ENCODE measurements around the gene SH2D3A. TPM values are rescaled to one million over a fixed set of nuclear protein-coding genes. Genes with fewer than 3 reads are reported as not detected.

The SH2D3A gene
- total RNA-seq, 2 experiments from 2014 or later: 39.2 to 41.3 TPM

DNA sequence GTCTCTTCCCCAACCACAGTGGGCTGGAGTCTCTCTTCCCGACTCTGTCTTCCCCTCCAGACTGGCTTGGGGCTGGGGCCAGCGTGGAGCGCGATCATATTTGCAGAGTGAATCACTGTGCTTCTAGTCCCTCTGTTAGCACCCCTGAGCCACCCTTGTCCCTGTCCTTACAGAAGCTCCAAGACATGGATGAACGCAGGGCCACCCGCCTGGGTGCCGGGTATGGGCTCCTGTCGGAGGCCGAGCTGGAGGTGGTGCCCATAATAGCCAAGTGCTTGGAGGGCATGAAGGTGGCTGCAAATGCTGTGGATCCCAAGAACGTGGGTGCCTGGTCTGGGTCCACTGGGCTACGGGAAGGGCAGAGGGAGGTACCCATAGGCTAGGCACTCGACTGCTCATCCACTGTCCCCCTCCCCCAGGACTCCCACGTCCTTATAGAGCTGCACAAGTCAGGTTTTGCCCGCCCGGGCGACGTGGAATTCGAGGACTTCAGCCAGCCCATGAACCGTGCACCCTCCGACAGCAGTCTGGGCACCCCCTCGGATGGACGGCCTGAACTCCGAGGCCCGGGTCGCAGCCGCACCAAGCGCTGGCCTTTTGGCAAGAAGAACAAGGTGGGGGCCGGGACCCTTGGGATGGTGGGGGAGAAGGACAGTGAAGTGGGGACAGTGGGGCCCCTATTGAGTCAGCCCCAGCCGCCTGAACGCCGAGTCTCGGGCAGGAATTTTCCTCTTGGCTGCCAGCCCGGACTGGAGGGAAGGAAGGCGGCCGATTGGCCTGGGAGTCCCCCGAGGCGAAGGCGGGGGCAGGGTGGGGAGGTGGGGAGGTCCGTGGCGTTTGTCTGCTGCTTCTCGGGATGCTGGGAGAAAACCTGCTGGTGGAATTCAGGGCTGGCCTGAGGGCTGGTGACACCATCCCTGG lies 22.6 kb downstream of the SH2D3A start:
- Histone ChIP-seq H3K36me3 (ENCODE audit: insufficient read depth, low read length) (peaks cover 36% of the 10 kb centered on the region), H3K27me3 (ENCODE audit: control insufficient read depth in 1 of 2, insufficient read depth in 2 of 2, low read length in 2 of 2) (no peaks in the 10 kb centered on the region), H3K9me3 (ENCODE audit: control insufficient read depth in 1 of 2, insufficient read depth in 1 of 2, low read length in 2 of 2) (no peaks in the 10 kb centered on the region), H3K4me3 (ENCODE audit: low read length) (no peak overlapping the region), H3K4me1 (ENCODE audit: insufficient read depth, low read length) (peaks cover 18% of the 10 kb centered on the region), H3K27ac (ENCODE audit: low read depth in 1 of 2, low read length in 2 of 2) (no peak overlapping the region)
- TF ChIP-seq CTCF (IDR thresholded peaks at IDR 0.05): no peak
- peaks cover 14% of the 10 kb centered on the region for H3K4me1 Mint-ChIP-seq (ENCODE audit: low read depth)
- POLR2A ChIA-PET: no interaction called here
- no peaks in the 10 kb centered on the region for H3K27me3 Mint-ChIP-seq
- no peak for DNase-seq
- H3K36me3 Mint-ChIP-seq (ENCODE audit: low read depth): peaks cover 58% of the 10 kb centered on the region
- H3K27ac Mint-ChIP-seq: no peak overlapping the region
- ATAC-seq (ENCODE audit: poor library complexity): no peak
- intact Hi-C loops (cut with DNase I, micrococcal nuclease): no loop called here
- H3K4me3 Mint-ChIP-seq: peak overlapping the region; percentile 50
- H3K9me3 Mint-ChIP-seq: no peaks in the 10 kb centered on the region
- CTCF ChIA-PET: no interaction called here

- ChIA-PET CTCF (no interaction called here), POLR2A (no interaction called here)
- Mint-ChIP-seq H3K4me1 (ENCODE audit: low read depth) (peaks cover 21% of the 10 kb centered on the region), H3K36me3 (ENCODE audit: low read depth) (peaks cover 50% of the 10 kb centered on the region), H3K4me3 (peak overlapping the region; percentile 50), H3K27ac (no peak overlapping the region), H3K9me3 (no peaks in the 10 kb centered on the region), H3K27me3 (no peaks in the 10 kb centered on the region)
- H3K27ac ChIP-seq (ENCODE audit: low read depth in 1 of 2, low read length in 2 of 2): no peak overlapping the region
- no peaks in the 10 kb centered on the region for H3K27me3 ChIP-seq (ENCODE audit: control insufficient read depth in 1 of 2, insufficient read depth in 2 of 2, low read length in 2 of 2)
- intact Hi-C loops (cut with DNase I, micrococcal nuclease): no loop called here
- ATAC-seq (ENCODE audit: poor library complexity): no peak
- H3K4me1 ChIP-seq (ENCODE audit: insufficient read depth, low read length): peaks cover 24% of the 10 kb centered on the region
- no peak for DNase-seq
- peaks cover 30% of the 10 kb centered on the region for H3K36me3 ChIP-seq (ENCODE audit: insufficient read depth, low read length)
- TF ChIP-seq CTCF (IDR thresholded peaks at IDR 0.05): no peak
- no peak overlapping the region for H3K4me3 ChIP-seq (ENCODE audit: low read length)
- no peaks in the 10 kb centered on the region for H3K9me3 ChIP-seq (ENCODE audit: control insufficient read depth in 1 of 2, insufficient read depth in 1 of 2, low read length in 2 of 2)
These were observed 23.4 kb downstream of the SH2D3A start for GRCh38 chr19:6743714-6744380.

DNA sequence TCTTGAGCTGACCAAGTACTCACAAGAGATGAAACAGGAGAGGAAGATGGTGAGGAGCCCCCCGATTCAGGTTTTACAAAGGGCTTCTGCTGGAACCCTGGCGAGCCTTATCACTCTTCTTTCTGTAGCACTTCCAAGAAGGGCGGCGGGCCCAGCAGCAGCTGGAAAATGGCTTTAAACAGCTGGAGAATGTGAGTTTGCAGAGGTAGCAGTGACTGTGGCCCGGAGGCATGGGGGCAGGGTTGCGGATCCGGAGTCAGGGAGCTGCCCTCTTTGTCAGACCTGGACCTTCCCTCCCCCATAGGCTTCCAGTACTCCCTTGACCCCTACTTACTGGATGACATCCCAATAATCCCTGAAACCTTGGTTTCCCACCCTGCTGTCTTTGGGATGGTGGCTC lies 24.2 kb downstream of the SH2D3A start:
- Histone ChIP-seq H3K9me3 (ENCODE audit: control insufficient read depth in 1 of 2, insufficient read depth in 1 of 2, low read length in 2 of 2) (no peaks in the 10 kb centered on the region), H3K4me3 (ENCODE audit: low read length) (no peak overlapping the region), H3K27ac (ENCODE audit: low read depth in 1 of 2, low read length in 2 of 2) (no peak overlapping the region), H3K4me1 (ENCODE audit: insufficient read depth, low read length) (peaks cover 32% of the 10 kb centered on the region), H3K36me3 (ENCODE audit: insufficient read depth, low read length) (peaks cover 23% of the 10 kb centered on the region), H3K27me3 (ENCODE audit: control insufficient read depth in 1 of 2, insufficient read depth in 2 of 2, low read length in 2 of 2) (no peaks in the 10 kb centered on the region)
- peaks cover 42% of the 10 kb centered on the region for H3K36me3 Mint-ChIP-seq (ENCODE audit: low read depth)
- ChIA-PET POLR2A (interaction anchor here (1.1 kb wide), 1 partner anchor 17 kb away, joined by 3 read pairs; no protein-coding TSS in a partner anchor), CTCF (interaction anchor here (1.1 kb wide), 1 partner anchor 119 kb away, joined by 3 read pairs; no protein-coding TSS in a partner anchor)
- DNase-seq: no peak
- no peak for ATAC-seq (ENCODE audit: poor library complexity)
- H3K27me3 Mint-ChIP-seq: no peaks in the 10 kb centered on the region
- peaks cover 28% of the 10 kb centered on the region for H3K4me1 Mint-ChIP-seq (ENCODE audit: low read depth)
- intact Hi-C loops (cut with DNase I, micrococcal nuclease): no loop called here
- no peaks in the 10 kb centered on the region for H3K9me3 Mint-ChIP-seq
- TF ChIP-seq CTCF (IDR thresholded peaks at IDR 0.05): no peak
- H3K27ac Mint-ChIP-seq: no peak overlapping the region
- no peak overlapping the region for H3K4me3 Mint-ChIP-seq
